ENCODE measurements around the gene ABCA7.

Gene ABCA7

DNA sequence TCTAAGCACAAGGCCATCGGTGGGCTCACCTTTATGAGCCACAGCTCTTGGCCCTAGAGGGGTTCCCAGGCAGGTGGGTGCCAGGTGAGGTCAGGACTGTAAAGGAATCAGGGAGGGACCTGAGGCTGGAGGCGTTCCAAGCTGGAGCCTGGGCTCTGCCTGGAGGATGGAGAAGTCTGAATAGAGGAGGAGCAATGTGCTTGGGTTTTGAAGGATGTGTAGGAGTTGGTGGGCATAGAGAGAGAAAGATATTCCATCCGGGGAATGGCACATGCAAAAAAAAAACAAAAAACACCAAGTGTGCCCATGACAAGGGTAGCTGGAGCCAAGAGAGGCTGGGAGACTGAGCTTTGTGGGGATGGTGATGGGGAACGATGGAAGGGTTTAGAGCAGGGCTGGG, 37.3 kb upstream of the ABCA7 start:
- no peak for DNase-seq (ENCODE audit: low spot score)

DNA sequence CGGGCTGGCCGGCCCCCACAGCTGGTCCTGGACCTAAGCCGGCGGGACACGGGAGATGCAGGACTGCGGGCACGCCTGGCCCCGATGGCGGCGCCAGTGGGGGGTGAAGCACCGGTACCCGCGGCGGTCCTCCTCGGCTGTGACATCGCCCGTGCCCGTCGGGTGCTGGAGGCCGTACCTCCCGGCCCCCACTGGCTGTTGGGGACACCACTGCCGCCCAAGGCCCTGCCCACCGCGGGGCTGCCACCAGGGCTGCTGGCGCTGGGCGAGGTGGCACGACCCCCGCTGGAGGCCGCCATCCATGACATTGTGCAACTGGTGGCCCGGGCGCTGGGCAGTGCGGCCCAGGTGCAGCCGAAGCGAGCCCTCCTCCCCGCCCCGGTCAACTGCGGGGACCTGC, 36.6 kb upstream of the ABCA7 start:
- no peak for DNase-seq (ENCODE audit: low spot score)

DNA sequence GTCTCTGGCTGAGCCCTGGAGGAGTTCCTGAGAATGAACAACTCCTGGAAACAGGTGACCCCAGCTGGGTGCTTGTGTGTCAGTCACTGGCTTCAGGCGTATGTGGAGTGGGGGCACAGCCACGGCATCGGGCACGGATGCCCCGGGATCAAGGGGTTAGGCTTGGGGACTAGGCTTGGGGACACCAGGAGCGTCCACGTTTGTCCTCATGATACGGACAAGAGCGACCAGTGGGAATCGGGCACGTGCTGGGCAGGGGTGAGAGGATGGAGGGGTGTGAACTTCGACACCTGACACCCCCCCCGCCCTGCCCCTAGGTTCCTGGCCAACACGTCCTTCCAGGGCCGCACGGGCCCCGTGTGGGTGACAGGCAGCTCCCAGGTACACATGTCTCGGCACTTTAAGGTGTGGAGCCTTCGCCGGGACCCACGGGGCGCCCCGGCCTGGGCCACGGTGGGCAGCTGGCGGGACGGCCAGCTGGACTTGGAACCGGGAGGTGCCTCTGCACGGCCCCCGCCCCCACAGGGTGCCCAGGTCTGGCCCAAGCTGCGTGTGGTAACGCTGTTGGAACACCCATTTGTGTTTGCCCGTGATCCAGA, 35.6 kb upstream of the ABCA7 start:
- DNase-seq (ENCODE audit: low spot score), result no peak

DNA sequence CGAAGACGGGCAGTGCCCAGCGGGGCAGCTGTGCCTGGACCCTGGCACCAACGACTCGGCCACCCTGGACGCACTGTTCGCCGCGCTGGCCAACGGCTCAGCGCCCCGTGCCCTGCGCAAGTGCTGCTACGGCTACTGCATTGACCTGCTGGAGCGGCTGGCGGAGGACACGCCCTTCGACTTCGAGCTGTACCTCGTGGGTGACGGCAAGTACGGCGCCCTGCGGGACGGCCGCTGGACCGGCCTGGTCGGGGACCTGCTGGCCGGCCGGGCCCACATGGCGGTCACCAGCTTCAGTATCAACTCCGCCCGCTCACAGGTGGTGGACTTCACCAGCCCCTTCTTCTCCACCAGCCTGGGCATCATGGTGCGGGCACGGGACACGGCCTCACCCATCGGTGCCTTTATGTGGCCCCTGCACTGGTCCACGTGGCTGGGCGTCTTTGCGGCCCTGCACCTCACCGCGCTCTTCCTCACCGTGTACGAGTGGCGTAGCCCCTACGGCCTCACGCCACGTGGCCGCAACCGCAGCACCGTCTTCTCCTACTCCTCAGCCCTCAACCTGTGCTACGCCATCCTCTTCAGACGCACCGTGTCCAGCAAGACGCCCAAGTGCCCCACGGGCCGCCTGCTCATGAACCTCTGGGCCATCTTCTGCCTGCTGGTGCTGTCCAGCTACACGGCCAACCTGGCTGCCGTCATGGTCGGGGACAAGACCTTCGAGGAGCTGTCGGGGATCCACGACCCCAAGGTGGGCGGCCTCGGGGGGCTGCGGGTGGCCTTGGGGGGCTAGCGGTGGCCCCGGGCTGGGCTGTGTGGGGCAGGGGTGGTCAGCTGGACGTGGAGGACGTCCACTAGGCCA, 34.9 kb upstream of the ABCA7 start:
- no peak for DNase-seq (ENCODE audit: low spot score)

GRCh38 chr19:1006711-1007398, 33.1 kb upstream of the ABCA7 start:
- DNase-seq (ENCODE audit: low spot score), result no peak

GRCh38 chr19:1007399-1008251, 32.3 kb upstream of the ABCA7 start:
- DNase-seq (ENCODE audit: low spot score), result no peak

GRCh38 chr19:1008268-1009040, 31.5 kb upstream of the ABCA7 start:
- DNase-seq (ENCODE audit: low spot score), result no peak

GRCh38 chr19:1009041-1009980, 30.6 kb upstream of the ABCA7 start:
- no peak for DNase-seq (ENCODE audit: low spot score)

GRCh38 chr19:1009981-1010538, 29.8 kb upstream of the ABCA7 start:
- DNase-seq (ENCODE audit: low spot score), result no peak

DNA sequence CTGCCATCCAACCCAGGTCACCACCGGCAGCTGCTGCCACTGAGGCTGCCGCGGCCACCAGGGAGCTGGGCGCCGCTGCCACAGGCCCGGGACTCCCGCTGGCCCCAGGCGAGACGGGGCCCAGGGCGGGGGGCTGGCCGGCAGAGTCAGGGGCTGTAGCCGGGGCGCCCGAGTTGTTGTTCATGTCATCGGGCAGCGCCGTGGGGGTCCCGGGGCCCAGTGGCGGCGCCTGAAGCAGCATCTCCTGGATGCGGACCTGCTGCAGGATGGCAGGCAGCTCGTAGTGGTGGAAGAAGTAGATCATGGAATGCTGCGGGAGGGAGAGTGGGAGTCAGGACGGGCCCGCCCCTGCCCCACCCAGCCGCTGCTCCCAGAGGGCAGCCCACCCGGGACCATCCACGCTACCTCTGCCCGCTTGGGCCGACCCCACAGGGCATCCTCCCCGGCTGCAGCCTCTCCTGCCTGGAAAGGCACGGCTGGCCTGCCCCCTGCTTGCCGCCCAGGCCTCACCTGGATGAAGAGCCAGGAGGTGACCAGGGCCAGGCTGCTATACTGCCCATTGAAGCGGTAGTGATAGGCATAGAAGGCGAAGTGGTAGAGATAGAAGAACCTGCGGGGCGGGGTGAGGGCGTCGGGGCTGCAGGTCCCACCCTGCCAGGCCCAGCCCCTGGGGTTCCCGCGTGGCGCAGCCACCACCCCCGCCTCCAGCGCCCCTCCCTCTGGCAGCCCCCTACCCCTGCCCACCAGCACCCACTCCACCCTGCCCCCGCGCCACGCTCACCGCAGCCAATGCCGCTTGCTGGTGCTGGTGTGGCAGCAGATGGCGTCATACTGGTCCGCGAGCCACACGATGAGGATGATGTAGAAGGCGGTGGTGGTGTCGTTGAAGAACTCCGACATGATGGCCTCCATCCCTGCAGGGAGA, 29.1 kb upstream of the ABCA7 start:
- no peak for DNase-seq (ENCODE audit: low spot score)

DNA sequence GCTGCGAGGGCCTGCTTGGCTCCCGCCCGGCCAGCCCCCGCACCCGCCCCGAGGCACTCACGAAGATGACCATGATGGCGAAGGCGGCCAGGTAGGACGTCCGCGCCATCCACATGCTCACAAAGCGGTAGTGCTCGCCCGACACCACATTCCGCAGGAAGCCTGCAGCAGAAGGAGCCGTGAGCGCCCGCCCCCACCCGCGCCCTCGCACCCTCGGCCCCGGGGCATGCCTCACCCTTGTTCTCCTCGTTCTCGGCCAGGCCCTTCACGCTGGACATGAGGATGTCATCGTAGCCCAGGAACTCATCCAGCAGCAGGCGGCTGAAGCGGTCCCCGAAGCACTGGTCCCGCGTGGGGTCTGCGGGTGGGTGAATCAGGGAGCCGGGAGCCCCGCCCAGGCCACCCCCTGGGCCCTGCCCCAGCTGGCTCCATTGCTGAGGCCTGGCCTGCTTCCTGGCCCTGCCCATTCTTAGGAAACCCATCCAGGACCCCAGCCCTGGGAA, 28.0 kb upstream of the ABCA7 start:
- no peak for DNase-seq (ENCODE audit: low spot score)

- DNase-seq (ENCODE audit: low spot score), result no peak
Observed at GRCh38 chr19:1012334-1012733, 27.6 kb upstream of the ABCA7 start.

- DNase-seq (ENCODE audit: low spot score), result no peak
Observed at GRCh38 chr19:1013218-1013617, 26.7 kb upstream of the ABCA7 start.

DNA sequence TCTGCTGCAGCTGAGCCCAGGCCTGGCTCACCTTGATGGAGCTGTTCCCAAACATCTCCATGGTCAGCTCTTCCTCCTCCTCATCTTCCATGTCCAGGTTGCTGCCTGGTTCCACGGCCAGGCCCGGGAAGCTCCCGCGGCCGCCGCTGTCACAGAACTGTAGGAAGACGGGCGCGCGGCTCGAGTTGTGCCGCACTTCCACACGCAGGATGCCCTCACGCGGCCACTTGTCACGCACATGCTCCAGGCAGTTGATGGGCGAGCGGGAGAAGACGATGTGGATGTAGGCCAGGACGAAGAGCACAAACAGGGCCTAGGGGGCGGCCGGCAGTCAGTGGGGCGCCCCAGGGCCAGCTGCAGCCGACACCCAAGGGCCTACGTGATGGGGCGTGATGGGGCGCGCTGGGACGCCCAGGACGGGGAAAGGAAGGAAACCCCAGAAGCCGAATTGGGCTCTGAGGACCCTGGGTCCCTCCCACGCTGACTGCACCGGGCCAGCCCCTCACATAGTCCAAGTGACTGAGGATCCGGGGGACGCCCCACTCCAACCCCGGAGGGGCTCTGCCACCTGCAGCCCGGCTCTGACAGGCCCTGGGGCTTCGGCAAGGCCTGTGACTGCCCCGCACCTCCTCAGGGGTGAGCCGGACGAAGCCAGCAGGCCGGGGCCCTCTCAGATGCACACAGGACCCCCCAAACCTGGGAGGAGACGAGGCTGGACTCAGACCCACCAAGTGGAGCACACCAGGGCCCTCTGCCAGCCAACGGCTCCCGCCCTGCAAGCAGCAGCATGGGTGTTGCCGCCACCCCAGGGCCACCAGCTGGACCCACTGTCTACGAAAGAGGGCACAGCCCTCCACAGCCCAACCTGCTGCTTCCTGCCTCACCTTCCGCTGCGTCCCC, 25.5 kb upstream of the ABCA7 start:
- no peak for DNase-seq (ENCODE audit: low spot score)

- no peak for DNase-seq (ENCODE audit: low spot score)
Observed at GRCh38 chr19:1015061-1015781, 24.7 kb upstream of the ABCA7 start.

DNA sequence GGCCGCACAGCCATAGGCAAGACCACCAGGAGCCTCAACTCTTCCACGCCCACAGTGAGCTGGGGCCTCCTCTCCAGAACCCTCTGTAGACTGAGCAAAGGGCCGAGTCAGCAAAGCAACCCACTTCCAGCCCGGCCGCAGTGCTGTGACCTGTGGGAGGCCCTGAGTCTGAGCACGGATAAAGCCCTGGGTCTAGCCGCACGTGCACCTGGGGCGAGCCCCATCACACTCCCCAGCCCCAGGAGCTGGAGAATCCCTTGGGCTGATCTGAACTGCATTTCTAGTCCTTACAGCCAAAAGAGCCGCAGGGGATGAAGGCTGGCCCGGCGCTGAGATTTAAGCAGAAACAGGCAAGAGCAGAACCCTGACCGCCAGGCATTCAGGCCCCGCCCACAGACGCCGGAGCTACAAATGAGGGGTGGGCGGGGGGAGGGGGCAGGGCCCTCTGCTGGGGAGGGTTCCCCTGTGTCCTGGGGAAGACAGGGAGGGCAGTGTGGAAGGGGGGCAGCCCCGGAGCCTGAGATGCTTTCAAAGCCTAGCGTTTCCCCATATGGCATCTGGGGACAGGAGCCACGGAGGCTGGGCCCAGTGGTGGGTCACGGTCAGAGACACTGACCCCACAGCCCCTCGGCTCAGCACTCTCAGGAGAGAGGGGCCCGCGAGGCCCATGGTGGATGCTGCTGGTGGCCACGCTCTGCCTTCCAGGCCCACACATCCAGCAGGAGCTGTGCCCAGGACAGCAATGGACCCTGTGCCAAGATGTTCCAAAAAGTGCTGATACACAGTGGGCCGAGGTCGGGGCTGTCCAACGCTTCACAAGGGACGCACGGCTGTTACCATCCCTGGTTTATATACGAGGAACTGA, 23.9 kb upstream of the ABCA7 start:
- DNase-seq (ENCODE audit: low spot score), result peak; percentile 64
